OCI-LY3 (cell line): ENCODE results near the gene IFI16.

Source experiments
- CTCF ChIP-seq: fragments of 200-600, 300-600 bp; sonication (generic); IDR thresholded peaks from 2 replicates; pipeline ENCODE4 v1.5.1; 2014; ENCODE audit warnings: antibody characterized with exemption, low read length, low read depth
- EZH2phosphoT487 ChIP-seq: fragments of 200-600 bp; shearing (Covaris generic); IDR thresholded peaks from 2 replicates; pipeline ENCODE4 v1.6.1; 2018; ENCODE audit warnings: antibody characterized with exemption, mixed run types, low read depth

GRCh38 chr1:158979229-158979628, 30.5 kb upstream of the IFI16 start:
- TF ChIP-seq CTCF (no peak), EZH2phosphoT487 (no peak)
